ENCODE results near the gene KNDC1.
"Not testable (repeated sequence)": the region's sequence is repeated elsewhere in the genome, so short reads cannot be mapped to it uniquely, and the experiment has no call there.

GRCh38 chr10:133221756-133222155 lies 61.7 kb downstream of the KNDC1 start:
- not testable (repeated sequence) for TF ChIP-seq POLR2A (IDR thresholded peaks at IDR 0.05; ENCODE audit: low read depth); CTCF (IDR thresholded peaks at IDR 0.05)

Measured in esophagus muscularis mucosa (tissue), 3 donors.